HG02938 (cell line): ENCODE data around the gene MYOZ3.

Experiments
- ATAC-seq: cut with Tn5 transposase; IDR thresholded peaks from one replicate; pipeline ENCODE4 v1.9.1; 2021; ENCODE audit warnings: mild to moderate bottlenecking, moderate library complexity; ENCODE audit not compliant: unreplicated experiment

MYOZ3 gene

GRCh38 chr5:150658121-150658520 is 2.9 kb upstream of the MYOZ3 start:
- no peak for ATAC-seq

DNA sequence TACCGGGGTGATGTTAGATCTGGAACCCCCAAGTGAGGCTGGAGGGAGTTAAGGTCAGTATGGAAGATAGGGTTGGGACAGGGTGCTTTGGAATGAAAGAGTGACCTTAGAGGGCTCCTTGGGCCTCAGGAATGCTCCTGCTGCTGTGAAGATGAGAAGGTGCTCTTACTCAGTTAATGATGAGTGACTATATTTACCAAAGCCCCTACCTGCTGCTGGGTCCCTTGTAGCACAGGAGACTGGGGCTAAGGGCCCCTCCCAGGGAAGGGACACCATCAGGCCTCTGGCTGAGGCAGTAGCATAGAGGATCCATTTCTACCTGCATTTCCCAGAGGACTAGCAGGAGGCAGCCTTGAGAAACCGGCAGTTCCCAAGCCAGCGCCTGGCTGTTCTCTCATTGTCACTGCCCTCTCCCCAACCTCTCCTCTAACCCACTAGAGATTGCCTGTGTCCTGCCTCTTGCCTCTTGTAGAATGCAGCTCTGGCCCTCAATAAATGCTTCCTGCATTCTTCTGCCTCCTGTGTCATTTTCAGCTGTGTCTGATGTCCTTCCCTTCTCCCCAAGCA is 2.3 kb upstream of the MYOZ3 start:
- ATAC-seq = no peak

DNA sequence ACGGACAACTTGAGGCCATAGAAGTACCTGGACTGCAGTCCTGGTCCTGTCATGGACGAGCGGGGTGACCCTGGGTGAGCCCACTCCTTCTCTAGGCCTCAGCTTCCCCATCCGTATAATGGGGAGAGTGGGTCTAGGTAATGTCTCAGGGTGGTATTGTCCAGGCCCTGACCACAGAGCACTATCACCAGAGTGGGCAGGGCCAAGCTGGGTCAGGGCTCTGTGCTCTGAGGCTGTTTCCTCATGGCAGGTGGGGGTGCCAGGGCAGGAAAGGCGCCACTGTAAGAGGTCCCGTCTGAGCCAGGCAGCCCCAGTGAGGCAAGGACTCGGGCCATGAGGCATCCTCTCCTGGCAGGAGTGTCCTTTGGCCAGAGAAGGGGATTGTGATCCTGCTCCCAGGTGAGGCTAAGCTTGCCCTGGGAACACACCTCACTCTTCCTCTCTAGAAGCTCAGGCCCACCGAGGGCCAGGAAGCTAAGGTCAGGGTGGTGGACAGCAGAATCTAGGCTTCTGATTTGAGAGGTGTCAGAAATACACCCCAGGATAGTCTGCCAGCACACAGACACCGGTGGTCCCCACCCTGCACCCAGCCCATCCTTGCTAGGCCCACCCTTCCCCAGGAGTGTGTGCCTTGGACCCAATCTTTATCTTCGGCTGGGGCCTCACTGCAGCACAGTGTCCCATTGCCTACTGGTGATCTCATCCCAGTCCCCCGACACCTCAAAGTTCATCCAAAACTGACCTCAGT is 1.5 kb upstream of the MYOZ3 start:
- ATAC-seq = no peak

DNA sequence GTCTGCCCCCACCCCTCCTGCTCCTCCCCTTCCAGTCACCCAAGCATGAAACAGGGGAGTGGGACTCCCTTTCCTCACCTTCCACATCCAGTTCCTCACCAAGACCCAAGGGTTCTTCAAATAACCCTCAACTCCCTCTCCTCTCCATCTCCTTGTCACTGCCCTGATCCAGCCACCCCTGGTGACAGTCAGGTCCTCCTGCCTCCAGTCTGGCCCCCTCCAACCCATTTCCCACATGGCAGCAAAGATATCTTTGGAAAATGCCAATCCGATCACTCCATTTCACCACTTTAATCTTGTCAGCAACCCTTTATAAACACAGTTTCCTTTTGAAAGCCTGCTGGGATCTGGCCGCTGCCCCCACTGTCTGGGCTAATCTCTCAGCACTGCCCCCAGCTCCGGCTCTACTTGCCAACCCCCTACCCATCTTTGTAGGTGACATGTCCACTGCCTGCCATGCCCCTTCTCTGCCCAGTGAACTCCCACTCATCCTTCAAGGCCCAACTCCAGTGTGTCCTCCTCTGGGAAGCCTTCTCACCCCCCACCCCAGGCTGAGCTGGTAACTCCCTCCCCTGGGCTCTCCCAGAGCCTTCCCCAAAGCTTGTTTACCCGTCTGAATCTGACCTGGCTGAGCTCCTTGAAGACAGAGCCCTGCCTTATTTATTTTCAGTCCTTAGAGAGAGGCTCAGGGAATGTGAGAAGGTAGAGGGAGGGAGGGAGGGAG is 781 bp upstream of the MYOZ3 start:
- ATAC-seq = no peak

GRCh38 chr5:150661821-150662596 is 958 bp downstream of the MYOZ3 start:
- ATAC-seq = no peak

DNA sequence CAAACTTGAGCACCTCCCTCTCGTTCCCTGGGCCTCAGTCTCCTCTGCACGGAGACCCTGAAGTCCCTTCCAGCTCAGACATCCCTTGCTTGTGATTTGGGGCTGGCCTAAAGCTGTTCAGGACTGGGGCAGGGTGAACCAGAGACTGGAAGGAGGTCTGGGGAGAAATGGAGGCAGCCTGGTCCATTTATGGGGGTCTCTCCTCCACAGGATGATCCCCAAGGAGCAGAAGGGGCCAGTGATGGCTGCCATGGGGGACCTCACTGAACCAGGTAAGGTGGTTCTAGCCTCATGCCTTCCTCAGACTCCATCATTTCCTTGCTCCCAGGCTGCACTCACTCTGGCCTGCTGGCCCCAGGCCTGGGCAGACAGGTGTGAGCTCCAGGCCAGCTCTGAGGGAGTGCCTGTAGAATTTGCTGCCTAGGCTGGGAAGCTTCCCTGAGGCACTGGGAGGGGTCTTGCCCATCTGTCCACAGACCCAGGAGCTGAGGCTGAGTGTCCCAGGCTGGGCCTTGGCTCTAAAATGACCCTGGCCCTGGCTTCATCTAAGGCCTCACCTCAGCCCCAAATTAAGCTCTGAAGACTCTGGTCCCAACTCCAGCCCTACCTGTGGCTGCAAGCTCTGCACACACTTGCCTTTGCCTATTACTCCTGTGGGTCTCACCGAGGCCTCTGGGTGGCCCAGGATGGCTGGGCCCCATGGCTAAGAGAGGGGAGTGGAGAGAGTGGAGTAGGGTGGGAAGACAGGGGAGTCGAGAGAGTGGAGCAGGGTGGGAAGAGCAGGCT is 1.9 kb downstream of the MYOZ3 start:
- no peak for ATAC-seq

GRCh38 chr5:150663936-150664335 is 2.9 kb downstream of the MYOZ3 start:
- ATAC-seq = no peak

DNA sequence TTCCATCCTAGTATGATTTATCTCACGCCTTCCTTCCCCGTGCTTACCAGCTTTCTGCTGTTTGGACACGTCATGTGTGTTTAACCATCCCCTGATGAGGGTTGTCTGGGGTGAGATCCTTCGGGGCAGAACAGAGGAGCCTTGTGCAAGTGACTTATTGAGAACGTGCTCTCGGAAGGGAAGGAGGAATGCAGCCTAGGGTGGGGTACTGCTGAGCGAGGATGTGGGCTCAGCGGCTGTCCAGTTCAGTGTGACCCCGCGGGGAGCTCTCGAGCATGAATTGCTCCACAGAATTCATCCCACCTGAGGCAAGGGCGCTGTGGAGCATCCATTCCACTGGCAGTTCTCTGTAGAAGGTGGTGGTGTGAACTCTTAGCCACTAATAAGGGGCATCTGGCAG is 4.0 kb downstream of the MYOZ3 start:
- ATAC-seq = no peak

DNA sequence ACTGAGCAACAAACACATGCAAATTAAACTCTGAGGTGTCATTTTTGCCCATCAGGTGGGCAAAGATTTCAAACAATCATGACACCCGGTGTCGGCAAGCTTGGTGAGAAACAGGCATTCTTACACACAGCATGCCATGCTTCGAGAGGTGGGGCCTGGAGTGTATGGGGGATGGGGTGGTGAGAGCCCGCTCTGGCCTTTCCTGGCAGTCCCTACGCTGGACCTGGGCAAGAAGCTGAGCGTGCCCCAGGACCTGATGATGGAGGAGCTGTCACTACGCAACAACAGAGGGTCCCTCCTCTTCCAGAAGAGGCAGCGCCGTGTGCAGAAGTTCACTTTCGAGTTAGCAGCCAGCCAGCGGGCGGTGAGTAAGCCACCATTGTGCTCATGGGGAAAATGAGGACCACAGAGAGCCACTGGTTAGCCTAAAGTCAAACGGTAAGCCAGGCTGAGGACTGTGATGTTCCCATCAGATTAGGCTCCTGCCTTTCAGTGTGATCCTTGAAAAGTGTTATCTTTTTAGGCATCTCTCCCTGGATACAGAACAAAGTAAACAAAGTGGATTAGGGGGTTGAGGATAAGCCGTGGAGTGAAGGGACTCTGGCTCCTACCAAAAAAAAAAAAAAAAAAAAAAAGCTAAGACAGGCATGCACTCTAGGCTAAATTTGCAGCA is 9.4 kb downstream of the MYOZ3 start:
- ATAC-seq = no peak

DNA sequence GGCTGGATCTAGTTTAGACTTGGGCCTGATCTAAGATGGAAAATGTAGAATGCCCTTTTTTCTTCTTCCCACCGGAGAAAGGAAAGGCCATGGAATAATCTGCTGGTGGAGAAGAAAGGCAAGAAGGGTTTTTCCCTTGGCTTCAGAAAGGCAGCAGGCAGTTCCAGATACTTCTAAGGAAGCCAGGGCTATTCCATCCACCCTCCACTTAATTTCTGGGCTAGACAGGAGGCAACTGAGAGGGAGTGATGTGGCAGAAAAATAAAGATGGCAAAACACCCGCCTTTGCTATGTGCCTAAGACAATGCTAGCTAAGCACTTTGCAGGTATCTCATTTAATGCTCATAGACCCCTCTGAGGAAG is 9.9 kb downstream of the MYOZ3 start:
- ATAC-seq = no peak

DNA sequence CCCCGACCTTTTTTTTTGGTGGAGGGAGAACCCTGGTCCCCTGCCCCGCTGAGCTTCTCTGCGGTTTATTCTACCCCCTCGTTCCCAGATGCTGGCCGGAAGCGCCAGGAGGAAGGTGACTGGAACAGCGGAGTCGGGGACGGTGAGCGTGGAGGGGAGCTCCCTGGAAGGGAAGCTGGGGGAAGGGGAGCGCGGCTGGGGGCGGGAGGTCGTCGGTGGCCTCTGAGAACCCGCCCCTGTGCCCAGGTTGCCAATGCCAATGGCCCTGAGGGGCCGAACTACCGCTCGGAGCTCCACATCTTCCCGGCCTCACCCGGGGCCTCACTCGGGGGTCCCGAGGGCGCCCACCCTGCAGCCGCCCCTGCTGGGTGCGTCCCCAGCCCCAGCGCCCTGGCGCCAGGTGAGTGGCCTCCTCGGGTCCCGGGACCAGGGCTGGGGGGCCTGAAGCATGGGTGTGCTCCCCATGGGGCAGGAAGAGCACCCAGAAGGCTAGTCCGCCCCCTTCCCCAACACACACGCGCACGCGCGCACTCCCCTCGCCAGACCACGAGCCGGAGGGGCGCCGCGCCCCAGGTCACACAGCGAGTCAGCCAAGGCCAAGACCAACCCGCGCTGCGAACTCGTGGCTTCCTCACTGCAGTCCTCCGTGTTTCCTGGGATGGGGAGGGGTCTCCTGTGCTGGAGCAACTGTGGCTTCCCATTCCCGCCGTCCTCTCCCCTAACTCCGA is 10.6 kb downstream of the MYOZ3 start:
- ATAC-seq = no peak

- no peak for ATAC-seq
Observed at GRCh38 chr5:150672237-150672883, 11.3 kb downstream of the MYOZ3 start.

DNA sequence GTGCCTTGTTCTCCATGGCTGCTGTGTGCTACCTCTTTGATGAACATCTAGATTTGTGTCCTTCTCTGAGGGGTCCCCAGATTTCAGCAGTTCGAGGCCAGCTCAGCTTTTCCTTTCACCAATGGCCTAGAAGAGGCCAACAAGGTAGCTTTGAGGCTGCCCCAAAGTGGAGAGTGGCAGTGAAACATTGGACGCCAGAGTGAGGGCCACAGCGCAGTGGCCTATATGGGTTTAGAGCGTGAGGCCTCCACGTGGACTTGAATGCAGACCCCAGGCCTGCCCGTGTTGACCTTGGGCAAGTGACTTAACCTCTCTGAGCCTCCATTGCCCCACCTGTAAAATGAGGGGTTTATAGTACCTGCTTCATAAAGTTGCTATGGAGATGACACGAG is 11.8 kb downstream of the MYOZ3 start:
- no peak for ATAC-seq

DNA sequence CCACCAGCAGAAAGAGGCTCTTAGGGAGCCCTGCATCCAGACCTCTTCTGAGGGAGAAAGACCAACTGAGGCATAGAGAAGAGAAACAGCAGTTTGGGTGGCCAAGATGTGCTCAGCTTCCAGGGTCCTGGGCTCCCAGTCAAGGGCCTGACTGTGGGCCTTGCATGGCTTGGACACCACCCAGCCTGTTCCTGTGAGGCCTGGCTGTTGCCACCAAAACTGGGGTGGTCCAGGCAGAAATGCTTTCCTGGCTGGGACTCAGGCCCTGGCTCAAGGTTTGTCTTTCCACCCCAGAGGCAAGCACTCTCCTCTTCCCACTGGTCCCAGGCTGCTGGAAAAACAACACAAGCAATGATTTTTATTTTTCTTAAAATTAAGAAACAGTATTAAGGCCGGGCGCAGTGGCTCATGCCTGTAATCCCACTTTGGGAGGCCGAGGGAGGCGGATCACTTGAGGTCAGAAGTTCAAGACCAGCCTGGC is 13.3 kb downstream of the MYOZ3 start:
- ATAC-seq = no peak

DNA sequence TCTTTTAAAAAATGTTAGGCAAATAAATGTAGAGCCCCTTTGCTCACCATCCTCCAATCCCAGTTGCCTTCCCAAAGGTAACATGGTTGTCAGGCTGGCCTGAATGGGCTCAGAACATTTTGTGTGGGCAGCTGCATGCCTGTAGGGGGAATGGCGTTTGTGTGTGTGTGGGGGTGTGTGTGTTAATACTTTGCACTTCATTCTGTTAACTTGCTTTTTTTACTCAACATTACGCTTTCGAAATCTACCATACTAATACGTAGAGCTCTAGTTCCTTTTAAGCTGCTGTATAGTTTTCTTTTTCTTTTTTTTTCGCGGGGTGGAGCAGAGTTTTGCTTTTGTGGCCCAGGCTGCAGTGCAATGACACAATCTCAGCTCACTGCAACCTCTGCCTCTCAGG is 14.0 kb downstream of the MYOZ3 start:
- no peak for ATAC-seq

GRCh38 chr5:150676578-150676977 is 15.5 kb downstream of the MYOZ3 start:
- no peak for ATAC-seq

DNA sequence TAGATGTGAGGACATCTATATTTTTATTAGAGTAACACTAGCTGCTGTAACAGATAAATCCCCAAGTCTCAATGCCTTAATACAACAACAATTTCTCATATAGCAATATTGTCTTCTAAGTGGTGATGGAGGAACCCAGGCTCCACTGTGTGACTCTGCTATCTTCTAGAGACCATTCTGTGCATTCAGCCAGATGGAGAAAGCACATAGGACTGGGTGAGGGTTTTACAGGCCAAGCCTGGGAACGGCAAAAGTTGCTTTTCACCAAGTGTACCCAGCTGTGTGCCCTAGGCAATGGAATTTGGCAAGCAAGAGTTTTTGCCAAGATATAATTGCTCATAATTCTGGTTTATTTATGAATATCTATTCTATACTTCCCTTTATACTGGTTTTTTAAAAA is 28.1 kb downstream of the MYOZ3 start:
- ATAC-seq = no peak

DNA sequence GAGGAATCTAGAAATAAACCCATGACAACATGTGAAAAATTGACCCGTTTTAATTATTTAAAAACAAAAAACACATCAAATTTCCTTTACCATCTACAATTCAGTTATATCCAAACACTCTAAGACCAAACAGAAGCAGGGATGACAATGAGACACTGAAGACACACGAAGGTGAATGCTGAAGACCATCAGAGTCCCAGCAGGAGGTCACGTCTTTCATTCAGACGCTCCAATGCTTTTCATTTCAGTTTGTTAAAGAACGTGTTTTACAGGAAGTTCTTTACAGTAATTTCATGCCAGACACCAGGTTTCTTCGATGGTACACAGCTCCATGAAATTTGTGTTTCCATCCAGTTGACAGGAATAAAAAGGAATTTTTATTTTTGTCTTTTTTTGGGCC is 29.7 kb downstream of the MYOZ3 start:
- ATAC-seq = no peak

GRCh38 chr5:150692276-150692675 is 31.2 kb downstream of the MYOZ3 start:
- ATAC-seq = no peak
